GM19463 (cell line): ENCODE results near the gene PLPPR4.

Experiments
- ATAC-seq: cut with Tn5 transposase; IDR thresholded peaks from one replicate; pipeline ENCODE4 v1.9.1; 2021; ENCODE audit warnings: mild to moderate bottlenecking, moderate library complexity; ENCODE audit not compliant: unreplicated experiment

The PLPPR4 gene

DNA sequence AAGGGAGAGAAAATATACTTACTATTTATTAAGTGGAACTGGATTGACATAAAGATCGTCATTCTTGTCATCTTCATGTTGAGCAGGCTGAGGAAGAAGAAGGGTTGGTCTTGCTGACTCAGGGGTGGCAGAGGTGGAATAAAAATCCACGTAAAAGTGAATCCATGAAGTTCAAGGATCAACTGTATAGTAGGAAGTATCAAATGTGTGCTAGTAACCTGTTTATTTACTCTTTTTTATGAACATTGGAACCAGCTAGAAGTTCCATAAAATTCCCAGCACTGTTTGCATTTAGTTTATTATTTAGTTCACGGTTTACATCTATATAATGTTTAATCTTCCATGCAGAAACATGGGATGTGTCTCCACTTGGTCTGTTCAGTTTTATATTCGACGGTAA is 70.7 kb downstream of the PLPPR4 start:
- ATAC-seq, result no peak

DNA sequence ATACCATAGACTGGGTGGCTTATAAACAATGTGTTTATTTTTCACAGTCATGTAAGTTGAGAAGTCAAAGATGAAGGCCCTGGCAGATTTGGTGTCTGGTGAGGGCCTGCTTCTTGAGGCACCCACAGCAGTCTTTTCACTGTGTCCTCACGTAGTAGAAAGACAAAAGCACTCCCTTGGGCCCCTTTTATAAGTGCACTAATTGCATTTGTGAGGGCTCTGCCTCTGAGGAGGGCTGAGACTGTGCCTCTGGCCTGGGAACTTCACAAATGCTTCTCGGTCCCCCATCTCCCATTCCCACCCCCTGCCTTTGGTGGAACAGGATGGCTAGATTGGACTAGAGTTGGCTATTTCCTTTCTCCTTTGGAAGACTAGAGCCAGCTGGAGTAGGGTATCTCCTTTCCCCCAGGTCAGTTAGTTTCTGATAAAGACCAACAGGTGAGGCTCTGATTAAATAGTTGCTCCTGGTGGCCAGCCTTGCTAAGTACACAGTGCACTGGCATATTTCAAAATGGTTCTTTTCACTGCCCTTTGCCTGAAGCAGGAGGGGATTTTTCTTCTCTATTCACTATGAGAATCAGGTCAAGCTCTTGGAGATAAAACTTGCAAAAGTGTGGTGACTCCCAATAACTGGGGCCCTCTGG is 82.9 kb downstream of the PLPPR4 start:
- ATAC-seq, result no peak

DNA sequence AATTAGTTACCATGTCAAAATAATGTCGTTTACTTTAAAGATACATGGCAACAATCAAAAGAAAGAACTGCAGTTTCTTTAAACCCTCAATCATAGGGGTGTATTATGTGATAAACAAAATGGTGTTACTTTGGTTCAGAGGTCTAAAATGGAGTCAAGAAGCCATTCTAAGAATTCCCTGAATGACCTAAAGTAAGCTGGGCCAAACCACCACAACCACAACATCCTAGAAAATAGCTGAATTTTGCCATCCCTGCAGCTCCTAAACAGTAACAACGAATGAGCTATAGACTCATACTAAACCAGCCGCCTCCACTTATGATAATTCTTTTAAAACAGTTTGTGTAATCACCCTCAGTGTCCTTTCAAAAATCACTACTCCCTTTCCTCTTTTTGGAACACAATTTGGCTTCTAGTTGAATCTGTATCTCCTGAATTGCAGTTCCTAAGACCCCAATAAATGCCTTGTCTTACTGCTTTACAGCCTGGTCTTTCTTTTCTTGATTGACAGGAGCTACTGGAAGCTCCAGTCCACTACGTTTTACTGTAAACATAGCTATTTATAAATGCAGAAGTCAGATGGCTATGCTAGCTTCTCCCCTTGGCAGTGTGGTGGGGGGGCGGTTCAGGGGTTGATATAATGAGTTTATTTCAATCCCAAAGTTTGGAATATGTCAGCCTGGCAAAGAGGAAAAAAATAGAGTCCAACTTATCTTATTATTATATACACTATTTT is 84.3 kb downstream of the PLPPR4 start:
- no peak for ATAC-seq

DNA sequence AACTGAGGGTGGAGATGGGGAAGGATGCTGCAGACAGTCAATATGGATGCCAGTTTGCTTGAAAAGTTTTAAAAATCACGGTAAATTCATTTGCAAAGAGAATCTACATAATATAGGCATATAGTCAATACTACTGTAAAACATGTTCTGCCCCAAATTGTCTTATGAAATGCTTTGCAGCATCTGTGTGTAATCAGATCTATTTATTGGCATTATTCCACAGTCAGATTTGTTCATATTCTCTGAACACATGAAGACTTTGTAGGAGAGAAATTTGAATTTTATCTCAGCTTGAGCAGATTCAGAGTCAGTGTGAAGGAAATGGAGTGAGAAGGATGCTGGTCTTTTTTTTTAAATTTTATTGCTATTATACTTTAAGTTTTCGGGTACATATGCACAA is 88.5 kb downstream of the PLPPR4 start:
- ATAC-seq, result no peak

DNA sequence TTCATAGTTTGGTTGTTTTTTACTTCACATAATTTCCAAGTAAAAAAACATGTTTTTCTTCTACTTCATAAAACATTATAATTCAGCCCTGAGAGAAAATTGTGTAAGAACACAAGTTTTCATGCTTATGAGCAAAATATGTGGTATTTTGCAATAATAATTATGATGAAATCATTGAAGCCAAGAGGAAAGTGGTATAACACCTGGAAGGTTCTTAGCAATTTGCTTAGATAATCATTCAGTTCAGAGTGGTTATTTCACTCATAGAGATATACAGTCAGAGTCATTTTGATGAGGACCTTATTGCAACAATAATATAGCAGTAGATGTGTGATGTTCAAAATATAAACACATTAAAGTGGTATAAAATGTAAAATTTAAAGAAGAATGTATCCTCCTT is 94.5 kb downstream of the PLPPR4 start:
- ATAC-seq, result no peak
